Esophagus muscularis mucosa (tissue), 4 donors: Measurements from ENCODE around the gene TMEM263.

ENCODE experiments used
- EP300 ChIP-seq: sonication (generic); formaldehyde crosslinking; IDR thresholded peaks from one replicate; pipeline ENCODE4 v1.6.1; 2017; ENCODE audit warnings: antibody characterized with exemption
- POLR2A ChIP-seq: fragments of 450-650 bp; IDR thresholded peaks from one replicate; pipeline ENCODE4 v1.6.1; 2017; ENCODE audit warnings: antibody characterized with exemption, moderate library complexity, mild to moderate bottlenecking, low read depth
- TF ChIP-seq, protein P1 (sequence below), 3 experiments: fragments of 200-600 bp in 2 of 3; fragments of 450-650 bp in 1 of 3; sonication (generic) in 2 of 3; IDR thresholded peaks; one replicate each; pipeline ENCODE4 v1.5.1; 2017 to 2019; ENCODE audit warnings: antibody characterized with exemption in 3 of 3, mild to moderate bottlenecking in 2 of 3, moderate library complexity in 1 of 3

DNA sequence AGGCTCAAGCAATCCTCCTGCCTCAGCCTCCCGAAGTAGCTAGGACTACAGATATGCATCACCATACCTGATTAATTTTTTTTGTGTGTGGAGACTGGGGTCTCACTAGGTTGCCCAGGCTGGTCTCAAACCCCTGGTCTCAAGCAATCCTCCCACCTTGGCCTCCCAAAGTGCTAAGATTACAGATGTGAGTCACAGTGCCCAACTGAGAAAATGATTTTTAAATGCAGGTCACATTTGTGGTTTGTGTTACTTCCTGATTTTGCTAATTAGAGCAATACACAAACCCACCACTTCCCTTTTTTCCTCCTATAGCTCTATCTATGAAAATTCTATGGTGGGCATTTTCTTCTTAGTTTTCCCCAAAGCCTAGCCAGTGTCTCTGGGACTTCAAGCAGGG is 45.5 kb upstream of the TMEM263 start:
- TF ChIP-seq, protein P1, sequence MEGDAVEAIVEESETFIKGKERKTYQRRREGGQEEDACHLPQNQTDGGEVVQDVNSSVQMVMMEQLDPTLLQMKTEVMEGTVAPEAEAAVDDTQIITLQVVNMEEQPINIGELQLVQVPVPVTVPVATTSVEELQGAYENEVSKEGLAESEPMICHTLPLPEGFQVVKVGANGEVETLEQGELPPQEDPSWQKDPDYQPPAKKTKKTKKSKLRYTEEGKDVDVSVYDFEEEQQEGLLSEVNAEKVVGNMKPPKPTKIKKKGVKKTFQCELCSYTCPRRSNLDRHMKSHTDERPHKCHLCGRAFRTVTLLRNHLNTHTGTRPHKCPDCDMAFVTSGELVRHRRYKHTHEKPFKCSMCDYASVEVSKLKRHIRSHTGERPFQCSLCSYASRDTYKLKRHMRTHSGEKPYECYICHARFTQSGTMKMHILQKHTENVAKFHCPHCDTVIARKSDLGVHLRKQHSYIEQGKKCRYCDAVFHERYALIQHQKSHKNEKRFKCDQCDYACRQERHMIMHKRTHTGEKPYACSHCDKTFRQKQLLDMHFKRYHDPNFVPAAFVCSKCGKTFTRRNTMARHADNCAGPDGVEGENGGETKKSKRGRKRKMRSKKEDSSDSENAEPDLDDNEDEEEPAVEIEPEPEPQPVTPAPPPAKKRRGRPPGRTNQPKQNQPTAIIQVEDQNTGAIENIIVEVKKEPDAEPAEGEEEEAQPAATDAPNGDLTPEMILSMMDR (IDR thresholded peaks at IDR 0.05), result no peak
- no peak for TF ChIP-seq EP300
- no peak for TF ChIP-seq POLR2A
